ENCODE results near the gene TNNT3.
"Not testable (repeated sequence)": the region's sequence is repeated elsewhere in the genome, so short reads cannot be mapped to it uniquely, and the experiment has no call there.

The TNNT3 gene

GRCh38 chr11:1919391-1920127, at the start of gene TNNT3:
TNNT3 (plus strand) TSS chr11:1919703; CDS start chr11:1922875, 3,172 bp downstream.
- DNase-seq (ENCODE audit: low read depth in 2 of 2), result no peak

GRCh38 chr11:1870326-1870696, 49.2 kb upstream of the TNNT3 start:
- DNase-seq (ENCODE audit: low read depth in 2 of 2), result no peak

- no peak for DNase-seq (ENCODE audit: low read depth in 2 of 2)
Observed at GRCh38 chr11:1870721-1871466, 48.6 kb upstream of the TNNT3 start.

GRCh38 chr11:1871531-1871930, 48.0 kb upstream of the TNNT3 start:
- no peak for DNase-seq (ENCODE audit: low read depth in 2 of 2)

- DNase-seq (ENCODE audit: low read depth in 2 of 2), result no peak
Observed at GRCh38 chr11:1872267-1872985, 47.1 kb upstream of the TNNT3 start.

GRCh38 chr11:1873048-1873812, 46.3 kb upstream of the TNNT3 start:
- no peak for DNase-seq (ENCODE audit: low read depth in 2 of 2)

DNA sequence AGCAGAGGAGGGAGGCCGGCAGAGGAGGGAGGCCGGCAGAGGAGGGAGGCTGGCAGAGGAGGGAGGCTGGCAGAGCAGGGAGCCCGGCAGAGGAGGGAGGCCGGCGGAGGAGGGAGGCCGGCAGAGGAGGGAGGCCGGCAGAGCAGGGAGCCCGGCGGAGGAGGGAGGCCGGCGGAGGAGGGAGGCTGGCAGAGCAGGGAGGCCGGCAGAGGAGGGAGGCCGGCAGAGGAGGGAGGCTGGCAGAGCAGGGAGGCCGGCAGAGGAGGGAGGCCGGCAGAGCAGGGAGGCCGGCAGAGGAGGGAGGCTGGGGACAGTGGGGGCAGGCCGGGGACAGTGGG, 45.7 kb upstream of the TNNT3 start:
- not testable (repeated sequence) for DNase-seq (ENCODE audit: low read depth in 2 of 2)

DNA sequence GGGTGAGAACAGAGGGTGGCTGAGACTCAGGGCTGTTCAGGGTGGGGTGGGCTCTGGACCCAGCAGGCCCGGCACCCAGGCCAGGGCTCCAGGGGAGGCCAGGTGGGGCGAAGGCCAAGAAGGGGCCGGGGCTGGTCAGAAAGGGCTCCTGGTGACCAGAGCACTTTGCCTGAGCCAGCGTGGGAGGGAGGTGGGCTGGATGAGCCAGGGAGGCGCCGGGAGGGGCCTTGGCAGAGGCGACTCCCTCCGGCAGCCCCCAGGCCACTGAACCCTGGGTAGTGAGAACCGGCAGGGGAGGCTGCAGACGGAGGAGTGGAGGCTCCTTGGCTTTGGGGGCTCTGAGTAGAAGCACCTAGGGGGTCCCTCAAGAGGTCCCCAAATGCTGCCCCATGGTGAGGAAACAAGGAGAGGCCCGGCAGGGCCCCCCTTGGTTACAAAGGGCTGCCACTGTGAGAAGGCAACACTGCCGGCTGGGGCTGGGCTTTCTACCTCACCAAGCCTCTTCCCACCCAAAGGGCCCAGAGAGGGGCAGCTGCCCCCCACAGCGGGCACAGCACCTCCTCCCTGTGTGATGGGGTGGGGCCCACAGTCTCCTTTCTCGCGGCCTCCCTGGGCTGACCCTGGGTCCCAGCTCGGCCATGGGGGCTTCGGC, 44.9 kb upstream of the TNNT3 start:
- not testable (repeated sequence) for DNase-seq (ENCODE audit: low read depth in 2 of 2)

DNA sequence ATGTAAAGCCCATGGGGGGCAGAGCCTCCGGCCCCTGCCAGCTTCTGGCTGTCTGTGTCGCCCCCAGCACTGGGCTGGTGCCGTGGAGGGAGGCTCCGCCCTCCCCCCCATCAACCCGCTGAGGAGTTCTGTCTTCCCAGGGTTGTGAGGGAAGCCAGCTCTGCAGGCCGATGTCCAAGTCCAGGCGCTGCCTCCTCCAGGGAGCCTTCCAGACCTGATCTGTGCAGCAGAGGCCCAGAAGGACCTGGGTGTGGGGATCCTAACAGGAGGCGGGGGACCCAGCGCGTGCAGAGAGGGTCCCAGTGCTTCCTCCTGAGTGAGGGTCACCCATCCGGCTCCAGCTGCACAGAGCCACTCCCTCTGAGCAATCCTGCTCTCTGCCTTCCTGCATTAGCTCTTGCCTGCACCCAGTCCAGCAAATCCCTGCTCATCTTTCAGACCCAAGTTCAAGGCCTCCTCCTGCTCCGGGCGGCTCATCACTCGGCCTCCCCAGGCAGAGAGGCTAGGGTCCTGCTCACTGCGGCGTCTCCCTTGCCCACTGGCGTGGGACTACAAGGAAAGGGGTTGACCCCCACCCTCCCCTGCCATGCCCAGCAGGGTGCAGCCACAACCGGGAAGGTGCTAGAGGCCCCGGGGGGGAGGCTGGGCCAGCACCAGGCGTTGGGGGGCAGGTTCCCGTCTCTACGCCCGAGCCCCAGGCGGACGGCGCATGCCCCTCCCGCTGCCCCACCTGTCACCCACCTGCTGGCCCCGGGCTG, 44.2 kb upstream of the TNNT3 start:
- no peak for DNase-seq (ENCODE audit: low read depth in 2 of 2)

DNA sequence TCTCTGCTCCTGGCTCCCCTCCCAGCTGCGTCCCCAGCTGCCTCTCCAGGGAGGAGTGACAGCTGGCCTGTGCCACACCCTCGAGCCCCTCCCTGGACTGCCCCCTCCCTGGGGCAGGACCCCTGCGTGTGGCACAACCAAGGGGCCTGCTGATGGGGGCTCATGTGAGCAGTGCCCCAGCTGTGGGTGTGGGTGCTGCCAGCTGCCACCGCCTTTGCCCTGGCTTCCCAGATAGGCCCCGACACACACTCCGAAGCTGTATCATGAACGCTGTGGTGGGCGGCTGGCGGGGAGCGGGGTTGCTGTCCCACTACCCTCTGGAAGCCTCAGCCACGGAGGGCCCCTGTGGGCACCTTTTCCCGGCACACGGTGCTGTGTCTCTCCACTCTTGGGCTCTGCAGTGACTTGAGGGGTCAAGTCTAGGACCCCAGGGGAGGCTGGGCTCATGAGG, 43.6 kb upstream of the TNNT3 start:
- not testable (repeated sequence) for DNase-seq (ENCODE audit: low read depth in 2 of 2)

DNA sequence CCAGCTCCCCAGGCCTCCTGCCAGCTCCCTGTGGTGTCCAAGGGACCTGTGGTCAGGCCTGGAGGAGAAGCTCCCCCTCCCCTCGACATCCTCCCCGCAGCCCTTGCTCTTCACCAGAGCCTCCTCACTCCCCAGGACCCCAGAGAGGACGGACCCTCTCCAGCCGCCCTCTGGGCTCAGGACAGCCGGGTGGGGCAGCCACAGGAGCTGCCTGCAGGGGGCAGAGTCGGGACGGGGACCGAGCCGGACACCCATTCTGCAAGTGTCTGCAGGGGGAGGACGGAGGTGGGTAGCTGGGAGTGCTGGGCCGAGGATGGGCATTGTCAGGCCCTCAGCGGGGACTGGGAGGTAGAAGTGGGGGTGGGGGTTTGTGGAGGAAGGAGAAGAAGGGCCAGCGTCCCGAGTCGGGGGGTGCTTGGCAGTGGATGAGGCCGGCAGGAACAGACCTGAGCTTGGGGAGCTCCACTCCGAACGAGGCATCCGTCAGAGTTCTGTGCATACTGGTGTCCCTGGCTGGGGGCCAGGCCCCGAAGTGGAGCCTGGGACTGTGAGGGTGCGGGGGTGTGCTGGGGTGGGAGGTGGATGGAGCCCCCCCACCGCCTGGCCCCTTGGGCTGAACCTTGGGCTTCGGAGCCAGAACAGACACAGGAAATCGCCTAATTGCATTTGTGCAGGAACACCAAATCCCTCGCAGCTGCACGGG, 43.0 kb upstream of the TNNT3 start:
- DNase-seq (ENCODE audit: low read depth in 2 of 2), result no peak

DNA sequence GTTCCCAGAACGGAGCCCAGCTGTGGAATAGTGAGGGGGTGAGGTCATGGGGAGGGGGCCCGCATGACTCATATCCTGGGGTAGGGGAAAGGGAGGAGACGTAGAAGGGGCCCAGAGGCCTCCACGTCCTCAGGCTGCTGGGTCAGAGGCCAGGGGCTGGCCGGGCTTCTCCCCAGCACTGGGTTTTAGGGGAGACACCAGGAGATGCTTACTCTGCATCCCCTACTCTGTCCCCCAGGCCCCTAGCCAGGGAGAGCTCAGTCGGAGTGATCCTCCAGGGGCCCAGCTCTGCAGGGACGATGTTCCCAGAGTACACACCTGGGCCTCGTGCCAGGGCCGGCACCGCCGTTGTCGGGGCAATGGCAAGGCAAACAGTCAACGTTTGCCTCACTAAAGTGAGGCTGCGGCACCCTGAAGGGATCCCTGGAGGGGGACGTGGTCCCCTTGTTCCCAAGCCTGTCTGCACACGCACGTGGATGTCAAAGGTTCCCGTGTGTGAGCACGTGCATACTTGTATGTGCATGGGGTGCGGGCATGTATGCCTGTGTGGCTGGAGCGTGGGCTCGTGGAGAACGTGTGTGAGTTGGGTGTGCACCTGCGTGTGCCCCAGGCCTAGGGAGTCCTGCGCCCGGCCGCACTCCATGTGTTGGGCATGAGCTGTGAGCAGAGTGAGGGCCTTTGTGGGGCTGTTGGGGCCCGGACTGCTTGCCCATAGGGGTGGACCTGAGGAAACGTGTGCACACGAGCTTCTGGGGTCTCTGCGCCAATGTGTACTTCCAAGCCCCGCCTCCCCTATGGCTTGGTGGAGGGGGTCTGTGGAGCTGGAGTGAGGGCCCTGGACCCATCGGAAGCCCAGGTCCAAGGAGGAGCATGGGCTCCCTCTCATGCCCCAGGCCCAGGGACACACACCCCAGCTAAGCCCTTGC, 42.0 kb upstream of the TNNT3 start:
- DNase-seq (ENCODE audit: low read depth in 2 of 2), result no peak

DNA sequence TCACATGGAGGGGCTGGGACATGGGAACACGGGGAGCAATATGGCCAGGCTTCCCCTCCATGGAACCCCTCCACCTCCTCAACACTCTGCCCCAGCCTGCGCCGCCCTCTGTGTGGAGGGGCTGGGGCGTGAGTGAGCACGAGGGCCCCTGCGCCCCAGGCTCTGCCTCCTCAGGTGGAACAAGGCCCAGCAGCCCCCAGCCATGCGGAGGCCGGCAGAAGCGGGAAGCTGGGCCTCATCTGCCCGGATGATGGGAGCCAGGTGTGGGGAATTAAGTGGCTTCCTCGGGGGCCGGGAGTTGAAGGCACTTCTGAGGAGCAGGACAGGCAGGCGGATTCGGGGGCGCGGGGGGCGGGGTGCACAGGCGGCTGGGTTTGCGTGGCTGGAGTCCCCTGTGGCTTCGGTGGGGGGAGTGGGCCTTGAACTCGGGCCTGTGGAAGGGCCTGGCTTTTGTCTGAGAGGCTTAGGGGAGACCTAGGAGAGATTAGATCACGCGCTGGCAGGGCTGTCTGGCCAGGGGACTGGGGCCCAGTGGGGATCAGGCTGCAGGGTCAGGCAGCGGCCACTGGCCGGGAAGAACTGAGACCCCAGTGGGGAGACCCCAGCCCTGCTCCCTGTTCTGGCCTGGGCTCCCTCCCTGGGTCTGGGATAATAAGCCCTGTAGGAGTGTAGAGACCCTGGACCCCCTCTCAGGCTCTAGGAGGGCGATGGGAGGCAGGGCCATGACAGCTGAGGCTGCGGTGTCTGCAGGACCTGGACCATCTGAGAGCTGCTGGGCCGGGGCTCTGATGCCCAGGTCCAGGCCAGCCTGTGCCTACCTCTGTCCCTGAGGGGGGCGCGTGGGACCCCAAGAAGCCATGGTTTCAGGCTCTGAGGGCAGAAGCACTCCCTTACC, 41.1 kb upstream of the TNNT3 start:
- DNase-seq (ENCODE audit: low read depth in 2 of 2), result no peak

DNA sequence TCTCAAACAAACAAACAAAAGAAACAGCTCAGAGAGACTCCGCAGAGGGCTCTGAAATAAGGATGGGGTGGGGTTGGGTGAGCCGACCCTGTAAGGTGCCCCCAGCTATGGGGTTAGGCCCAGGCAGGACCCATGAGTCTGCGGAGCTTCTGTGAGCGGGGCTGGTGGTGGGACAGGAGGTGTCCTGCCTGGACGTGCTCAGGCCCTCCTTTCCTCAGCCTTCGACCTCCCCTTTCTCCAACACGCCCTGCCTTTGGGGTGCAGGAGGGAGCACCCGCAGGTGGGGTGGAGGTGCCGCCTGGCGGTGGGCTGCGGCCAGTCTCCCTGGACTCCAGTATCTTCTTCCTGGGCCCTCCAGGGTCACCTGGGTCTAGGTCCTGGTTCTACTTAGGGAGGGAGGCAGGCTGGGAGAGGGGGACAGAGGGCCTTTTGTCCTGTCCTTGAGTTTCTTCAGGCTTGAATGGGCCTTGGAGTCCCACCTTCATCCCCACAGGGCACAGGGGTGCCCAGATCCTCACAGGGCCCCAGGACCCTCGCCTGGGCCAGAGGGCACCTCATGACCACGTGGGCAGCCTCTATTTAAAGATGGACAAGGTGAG, 40.1 kb upstream of the TNNT3 start:
- no peak for DNase-seq (ENCODE audit: low read depth in 2 of 2)

DNA sequence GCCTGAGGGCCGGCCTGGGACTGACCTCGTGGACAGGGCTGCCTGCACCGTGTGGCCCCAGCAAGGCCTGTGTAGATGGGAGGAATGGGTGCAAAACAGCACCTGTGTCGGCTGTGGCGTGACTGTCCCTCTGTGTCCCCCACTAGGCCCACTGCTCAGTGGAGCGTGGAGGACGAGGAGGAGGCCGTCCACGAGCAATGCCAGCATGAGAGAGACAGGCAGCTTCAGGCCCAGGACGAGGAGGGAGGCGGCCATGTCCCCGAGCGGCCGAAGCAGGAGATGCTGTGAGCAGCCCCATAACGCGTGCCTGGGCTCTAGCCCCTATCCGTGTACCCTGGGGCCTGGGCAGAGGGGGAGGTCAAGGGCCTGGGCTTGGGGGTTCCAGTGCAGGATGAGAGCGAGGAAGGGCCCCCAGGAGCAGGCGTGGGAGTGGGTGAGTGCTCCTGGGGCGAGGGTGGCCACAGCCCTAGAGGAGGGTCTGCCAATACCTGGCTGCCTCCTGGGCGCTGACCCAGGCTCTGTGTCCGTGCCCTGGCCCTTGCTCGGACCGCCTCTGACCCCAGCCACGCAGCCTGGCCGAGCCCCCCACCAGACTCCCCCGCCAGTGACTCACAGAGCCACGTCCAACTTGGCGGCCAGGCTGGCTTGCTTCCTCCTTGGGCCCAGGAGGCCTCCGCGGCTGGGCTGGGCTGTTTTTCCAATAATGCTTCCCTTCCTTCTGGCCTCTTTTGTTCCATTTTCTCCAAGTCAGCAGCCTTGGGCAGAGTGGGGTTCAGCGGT, 39.4 kb upstream of the TNNT3 start:
- DNase-seq (ENCODE audit: low read depth in 2 of 2), result no peak

GRCh38 chr11:1880746-1881441, 38.6 kb upstream of the TNNT3 start:
- no peak for DNase-seq (ENCODE audit: low read depth in 2 of 2)
